ENCODE data around the gene KIAA0930.
A peak's percentile ranks its signal among the peaks of the same experiment; 100 is the strongest.

The KIAA0930 gene

DNA sequence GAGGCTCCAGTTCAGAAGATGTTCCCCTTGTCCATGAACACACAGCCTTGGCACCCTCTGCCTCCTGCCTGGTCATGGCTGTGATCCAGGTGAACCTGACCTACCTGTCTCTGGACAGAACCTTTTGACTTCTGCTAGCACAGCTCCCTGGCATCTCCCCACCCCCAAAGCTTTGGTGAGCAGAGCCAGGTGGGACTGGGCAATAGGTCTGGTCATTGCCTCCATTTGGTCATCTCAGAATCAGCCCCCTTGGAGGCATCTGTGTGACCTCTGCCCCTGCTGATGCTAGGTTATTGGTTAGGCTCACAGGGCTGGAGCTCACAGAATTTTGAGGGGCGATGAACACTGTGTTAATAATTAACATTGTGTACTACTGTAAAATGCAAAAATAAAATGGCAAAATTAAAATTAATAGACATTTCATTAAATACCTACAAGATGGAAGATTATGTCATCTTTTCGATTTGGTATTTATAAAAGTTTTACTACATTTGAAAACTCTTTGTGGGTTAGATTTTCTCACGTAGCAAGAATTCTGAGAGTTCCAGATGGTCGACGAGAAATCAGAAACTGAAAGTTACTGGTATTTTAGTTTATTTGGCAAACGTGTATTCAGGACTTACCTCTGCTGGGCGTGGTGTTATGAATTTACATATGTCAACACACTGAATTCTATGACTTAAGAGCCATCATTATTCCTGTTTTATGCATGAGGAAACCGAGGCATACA is 8.3 kb upstream of the KIAA0930 start:
- DNase-seq (ENCODE audit: low read depth): no peak
- H3K4me3 ChIP-seq (ENCODE audit: low read length): no peak overlapping the region
- TF ChIP-seq, protein P1, sequence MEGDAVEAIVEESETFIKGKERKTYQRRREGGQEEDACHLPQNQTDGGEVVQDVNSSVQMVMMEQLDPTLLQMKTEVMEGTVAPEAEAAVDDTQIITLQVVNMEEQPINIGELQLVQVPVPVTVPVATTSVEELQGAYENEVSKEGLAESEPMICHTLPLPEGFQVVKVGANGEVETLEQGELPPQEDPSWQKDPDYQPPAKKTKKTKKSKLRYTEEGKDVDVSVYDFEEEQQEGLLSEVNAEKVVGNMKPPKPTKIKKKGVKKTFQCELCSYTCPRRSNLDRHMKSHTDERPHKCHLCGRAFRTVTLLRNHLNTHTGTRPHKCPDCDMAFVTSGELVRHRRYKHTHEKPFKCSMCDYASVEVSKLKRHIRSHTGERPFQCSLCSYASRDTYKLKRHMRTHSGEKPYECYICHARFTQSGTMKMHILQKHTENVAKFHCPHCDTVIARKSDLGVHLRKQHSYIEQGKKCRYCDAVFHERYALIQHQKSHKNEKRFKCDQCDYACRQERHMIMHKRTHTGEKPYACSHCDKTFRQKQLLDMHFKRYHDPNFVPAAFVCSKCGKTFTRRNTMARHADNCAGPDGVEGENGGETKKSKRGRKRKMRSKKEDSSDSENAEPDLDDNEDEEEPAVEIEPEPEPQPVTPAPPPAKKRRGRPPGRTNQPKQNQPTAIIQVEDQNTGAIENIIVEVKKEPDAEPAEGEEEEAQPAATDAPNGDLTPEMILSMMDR (conservative IDR thresholded peaks at IDR 0.05; ENCODE audit: low read depth, low read length): no peak

DNA sequence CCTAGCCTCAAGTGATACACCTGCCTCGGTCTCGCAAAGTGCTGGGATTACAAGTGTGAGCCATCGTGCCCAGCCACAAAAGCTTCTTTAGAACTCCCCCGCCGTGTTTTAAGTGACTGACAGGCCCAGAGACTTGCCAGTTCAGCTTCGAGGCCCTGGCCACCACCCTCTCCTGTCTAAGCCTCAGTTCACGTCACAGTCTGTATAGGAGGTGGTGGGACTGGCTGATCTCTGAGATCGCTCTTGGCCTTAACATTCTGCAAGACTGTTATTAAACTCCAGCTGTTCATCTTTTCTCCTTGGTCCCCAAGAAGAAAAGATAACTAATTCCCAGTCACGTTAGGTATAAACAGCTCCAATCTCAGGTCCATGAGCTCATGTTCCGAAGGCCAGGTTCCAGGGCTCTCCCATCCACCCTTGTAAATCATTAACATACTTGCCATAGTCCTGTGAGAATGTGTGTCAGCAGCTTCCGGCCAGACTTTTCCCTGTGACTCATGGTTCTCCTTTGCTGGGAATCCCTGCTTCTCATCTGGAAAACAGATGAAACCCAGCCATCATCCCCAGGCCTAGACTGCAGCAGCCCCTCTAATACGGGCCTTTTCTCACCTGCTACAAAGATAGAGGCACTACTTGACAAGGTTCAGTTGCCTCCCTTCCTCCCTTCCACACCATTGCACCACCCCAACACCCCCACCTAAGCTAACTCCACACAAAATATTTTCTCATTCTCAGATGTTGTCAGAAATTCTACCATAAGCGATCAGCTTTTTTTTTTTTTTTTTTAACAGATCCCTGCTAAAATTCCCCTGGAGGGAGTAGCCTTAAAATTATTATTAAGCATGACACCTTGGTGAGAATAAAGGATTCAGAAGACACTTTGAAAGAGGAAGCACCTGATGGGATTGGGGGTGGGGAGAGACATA is 5.6 kb upstream of the KIAA0930 start:
- H3K4me3 ChIP-seq (ENCODE audit: low read length): no peak overlapping the region
- DNase-seq (ENCODE audit: low read depth): peak; percentile 91

GRCh38 chr22:45244916-45245315 is 4.2 kb upstream of the KIAA0930 start:
- TF ChIP-seq, protein P1 (conservative IDR thresholded peaks at IDR 0.05; ENCODE audit: low read depth, low read length): no peak
- H3K4me3 ChIP-seq (ENCODE audit: low read length): no peak overlapping the region
- DNase-seq (ENCODE audit: low read depth): no peak

More for the DNA sequence above, 5.6 kb upstream of the KIAA0930 start:
- TF ChIP-seq, protein P1 (conservative IDR thresholded peaks at IDR 0.05; ENCODE audit: low read depth, low read length): no peak

DNA sequence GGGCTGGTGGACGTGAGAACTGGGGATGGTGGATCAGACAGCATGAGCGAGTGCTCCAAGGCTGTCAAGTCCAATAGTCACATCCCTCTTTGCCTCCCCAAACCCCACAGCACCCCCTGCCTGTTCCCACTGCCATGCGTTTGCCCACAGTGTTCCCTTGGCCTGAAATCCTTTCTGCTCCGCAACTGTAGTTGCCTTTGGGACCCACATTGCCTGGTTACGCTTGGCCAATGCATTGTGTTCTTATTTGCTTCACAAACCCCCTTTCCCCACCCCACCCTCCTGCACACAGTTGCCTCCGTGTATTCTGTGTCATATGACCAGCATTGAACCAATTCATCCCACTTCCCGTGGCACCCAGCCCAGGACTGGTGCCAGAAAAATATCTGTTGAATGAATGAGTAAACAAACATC is 2.1 kb upstream of the KIAA0930 start:
- H3K4me3 ChIP-seq (ENCODE audit: low read length): no peak overlapping the region
- TF ChIP-seq, protein P1 (conservative IDR thresholded peaks at IDR 0.05; ENCODE audit: low read depth, low read length): peak; percentile 13
- no peak for DNase-seq (ENCODE audit: low read depth)

GRCh38 chr22:45240104-45240809 is 437 bp downstream of the KIAA0930 start:
- TF ChIP-seq, protein P1 (conservative IDR thresholded peaks at IDR 0.05; ENCODE audit: low read depth, low read length): no peak
- DNase-seq (ENCODE audit: low read depth): no peak
- H3K4me3 ChIP-seq (ENCODE audit: low read length): peak overlapping the region; percentile 59

DNA sequence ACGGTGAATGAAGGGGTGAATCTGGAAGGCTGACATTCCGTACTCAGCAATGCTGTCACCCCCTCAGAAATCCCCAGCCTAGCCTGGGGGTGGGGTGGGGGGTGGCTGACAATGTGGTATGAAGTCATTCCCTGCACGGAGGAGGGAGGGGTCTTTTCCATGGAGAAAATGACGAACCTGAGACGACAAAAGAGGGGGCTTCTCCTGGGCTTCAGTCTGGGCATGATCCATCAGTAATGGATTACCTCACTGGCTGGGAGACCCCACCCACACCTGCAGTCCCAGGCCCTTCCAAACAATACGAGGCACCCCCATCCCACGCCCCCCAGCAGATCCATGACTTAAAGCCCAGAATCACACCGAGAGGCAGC is 1.0 kb downstream of the KIAA0930 start:
- peak overlapping the region; percentile 59 for H3K4me3 ChIP-seq (ENCODE audit: low read length)
- no peak for DNase-seq (ENCODE audit: low read depth)
- TF ChIP-seq, protein P1 (conservative IDR thresholded peaks at IDR 0.05; ENCODE audit: low read depth, low read length): no peak
